ENCODE measurements around the gene CACNA1B.

CACNA1B gene

GRCh38 chr9:138061631-138062030, 184.0 kb downstream of the CACNA1B start:
- DNase-seq: no peak

- no peak for DNase-seq
These were observed 184.6 kb downstream of the CACNA1B start for GRCh38 chr9:138062196-138062595.

- DNase-seq: no peak
These were observed 185.5 kb downstream of the CACNA1B start for GRCh38 chr9:138063033-138063432.

GRCh38 chr9:138063785-138064184, 186.2 kb downstream of the CACNA1B start:
- DNase-seq: no peak

- DNase-seq: no peak
These were observed 187.0 kb downstream of the CACNA1B start for GRCh38 chr9:138064547-138064946.

- no peak for DNase-seq
These were observed 187.7 kb downstream of the CACNA1B start for GRCh38 chr9:138065287-138065686.

- DNase-seq: no peak
These were observed 188.5 kb downstream of the CACNA1B start for GRCh38 chr9:138066049-138066448.

- DNase-seq: no peak
These were observed 190.2 kb downstream of the CACNA1B start for GRCh38 chr9:138067613-138068367.

GRCh38 chr9:138068601-138069035, 191.0 kb downstream of the CACNA1B start:
- no peak for DNase-seq

- DNase-seq: no peak
These were observed 192.3 kb downstream of the CACNA1B start for GRCh38 chr9:138069731-138070456.

GRCh38 chr9:138070815-138071214, 193.2 kb downstream of the CACNA1B start:
- DNase-seq: no peak

GRCh38 chr9:138071292-138071691, 193.7 kb downstream of the CACNA1B start:
- no peak for DNase-seq

- DNase-seq: no peak
These were observed 194.1 kb downstream of the CACNA1B start for GRCh38 chr9:138071731-138072130.

- no peak for DNase-seq
These were observed 194.7 kb downstream of the CACNA1B start for GRCh38 chr9:138072161-138072842.

GRCh38 chr9:138072897-138073296, 195.3 kb downstream of the CACNA1B start:
- DNase-seq: no peak

- no peak for DNase-seq
These were observed 195.8 kb downstream of the CACNA1B start for GRCh38 chr9:138073408-138073807.

- DNase-seq: no peak
These were observed 196.2 kb downstream of the CACNA1B start for GRCh38 chr9:138073808-138074207.

- DNase-seq: no peak
These were observed 196.9 kb downstream of the CACNA1B start for GRCh38 chr9:138074516-138074915.

GRCh38 chr9:138075496-138075895, 197.9 kb downstream of the CACNA1B start:
- DNase-seq: no peak

- no peak for DNase-seq
These were observed 198.5 kb downstream of the CACNA1B start for GRCh38 chr9:138075961-138076649.

- DNase-seq: no peak
These were observed 199.0 kb downstream of the CACNA1B start for GRCh38 chr9:138076650-138077009.

- no peak for DNase-seq
These were observed 199.5 kb downstream of the CACNA1B start for GRCh38 chr9:138077126-138077525.

GRCh38 chr9:138077898-138078540, 200.4 kb downstream of the CACNA1B start:
- DNase-seq: no peak
